Measurements from ENCODE around the gene RABGAP1L.

RABGAP1L gene

GRCh38 chr1:174324493-174324892 lies 165.2 kb downstream of the RABGAP1L start:
- peaks cover 41% of the 10 kb centered on the region; the same call in 1 of the 2 replicates for H3K9me3 ChIP-seq (ENCODE audit: insufficient read depth, low read length)
- TF ChIP-seq EZH2phosphoT487 (conservative IDR thresholded peaks at IDR 0.05; ENCODE audit: low read length) (no peak), CTCF (IDR thresholded peaks at IDR 0.05; ENCODE audit: insufficient read depth, low read length, poor library complexity, severe bottlenecking) (no peak)
- peak overlapping the region; percentile 69 for H3K4me2 ChIP-seq (ENCODE audit: low read depth, low read length, poor library complexity, severe bottlenecking)
- H3K79me2 ChIP-seq (ENCODE audit: insufficient read depth, low read length): peaks cover 43% of the 10 kb centered on the region
- H3K9me2 ChIP-seq (replicated peaks; ENCODE audit: insufficient read depth, low read length): no peaks in the 10 kb centered on the region
- H3K27ac ChIP-seq (ENCODE audit: low read depth, low read length): peak overlapping the region; percentile 93
- H3K36me3 ChIP-seq (ENCODE audit: low read length): peaks cover 70% of the 10 kb centered on the region
- H3F3A ChIP-seq (ENCODE audit: insufficient read depth): peaks cover 43% of the 10 kb centered on the region
- no peaks in the 10 kb centered on the region for H3K27me3 ChIP-seq (ENCODE audit: low read length)
- no peak overlapping the region for H2AFZ ChIP-seq (ENCODE audit: low read depth, low read length, severe bottlenecking)
- no peaks in the 10 kb centered on the region for H4K20me1 ChIP-seq (ENCODE audit: low read depth, low read length)
- peak overlapping the region; percentile 18 for H3K4me3 ChIP-seq (ENCODE audit: insufficient read depth, low read length, poor library complexity, severe bottlenecking)
- peak overlapping the region; percentile 35 for H3K9ac ChIP-seq (ENCODE audit: low read length)

- H3K9me3 ChIP-seq (ENCODE audit: insufficient read depth, low read length): peaks cover 37% of the 10 kb centered on the region; the same call in 1 of the 2 replicates
- no peak for TF ChIP-seq CTCF (IDR thresholded peaks at IDR 0.05; ENCODE audit: insufficient read depth, low read length, poor library complexity, severe bottlenecking)
- TF ChIP-seq EZH2phosphoT487 (conservative IDR thresholded peaks at IDR 0.05; ENCODE audit: low read length): no peak
- no peaks in the 10 kb centered on the region for H4K20me1 ChIP-seq (ENCODE audit: low read depth, low read length)
- no peak overlapping the region for H2AFZ ChIP-seq (ENCODE audit: low read depth, low read length, severe bottlenecking)
- H3K27ac ChIP-seq (ENCODE audit: low read depth, low read length): peak overlapping the region; percentile 93
- peak overlapping the region; percentile 69 for H3K4me2 ChIP-seq (ENCODE audit: low read depth, low read length, poor library complexity, severe bottlenecking)
- peaks cover 39% of the 10 kb centered on the region for H3K79me2 ChIP-seq (ENCODE audit: insufficient read depth, low read length)
- H3K27me3 ChIP-seq (ENCODE audit: low read length): no peaks in the 10 kb centered on the region
- H3F3A ChIP-seq (ENCODE audit: insufficient read depth): peaks cover 44% of the 10 kb centered on the region
- peak overlapping the region; percentile 18 for H3K4me3 ChIP-seq (ENCODE audit: insufficient read depth, low read length, poor library complexity, severe bottlenecking)
- H3K9ac ChIP-seq (ENCODE audit: low read length): peak overlapping the region; percentile 35
- no peaks in the 10 kb centered on the region for H3K9me2 ChIP-seq (replicated peaks; ENCODE audit: insufficient read depth, low read length)
- H3K36me3 ChIP-seq (ENCODE audit: low read length): peaks cover 66% of the 10 kb centered on the region
Observed at GRCh38 chr1:174324939-174325338, 165.6 kb downstream of the RABGAP1L start.

DNA sequence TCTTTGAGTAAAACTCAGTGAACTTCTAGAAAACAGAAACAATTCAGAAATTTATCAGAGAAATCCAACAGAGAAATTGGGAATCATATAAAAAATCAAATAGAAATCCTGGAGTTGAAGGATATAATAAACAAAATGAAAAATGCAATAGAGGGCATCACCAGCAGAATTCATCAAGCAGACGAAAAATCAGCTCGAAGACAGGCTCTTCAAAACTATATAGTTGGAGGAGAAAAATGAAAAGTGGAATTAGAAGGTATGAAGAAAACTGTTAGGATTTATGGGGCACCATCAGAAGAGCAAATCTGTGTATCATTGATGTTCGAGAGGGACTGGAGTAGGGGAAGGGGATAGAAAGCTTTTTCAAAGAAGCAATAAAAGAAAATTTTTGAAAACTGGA lies 167.0 kb downstream of the RABGAP1L start:
- Histone ChIP-seq H3K27me3 (ENCODE audit: low read length) (no peaks in the 10 kb centered on the region), H3K27ac (ENCODE audit: low read depth, low read length) (peak overlapping the region; percentile 93; the same call in 1 of the 2 replicates), H3K36me3 (ENCODE audit: low read length) (peaks cover 63% of the 10 kb centered on the region), H3K9me2 (replicated peaks; ENCODE audit: insufficient read depth, low read length) (no peaks in the 10 kb centered on the region), H2AFZ (ENCODE audit: low read depth, low read length, severe bottlenecking) (no peak overlapping the region), H3K4me2 (ENCODE audit: low read depth, low read length, poor library complexity, severe bottlenecking) (no peak overlapping the region), H3K9ac (ENCODE audit: low read length) (no peak overlapping the region), H3K9me3 (ENCODE audit: insufficient read depth, low read length) (peaks cover 26% of the 10 kb centered on the region; the same call in 1 of the 2 replicates), H3K79me2 (ENCODE audit: insufficient read depth, low read length) (peaks cover 38% of the 10 kb centered on the region), H3F3A (ENCODE audit: insufficient read depth) (peaks cover 54% of the 10 kb centered on the region), H4K20me1 (ENCODE audit: low read depth, low read length) (no peaks in the 10 kb centered on the region), H3K4me3 (ENCODE audit: insufficient read depth, low read length, poor library complexity, severe bottlenecking) (no peak overlapping the region)
- TF ChIP-seq CTCF (IDR thresholded peaks at IDR 0.05; ENCODE audit: insufficient read depth, low read length, poor library complexity, severe bottlenecking): no peak
- TF ChIP-seq EZH2phosphoT487 (conservative IDR thresholded peaks at IDR 0.05; ENCODE audit: low read length): no peak
